A172 (cell line): Measurements from ENCODE around the gene INHBB. TPM values are rescaled to one million over a fixed set of nuclear protein-coding genes. Genes with fewer than 3 reads are reported as not detected.
A peak's percentile ranks its signal among the peaks of the same experiment; 100 is the strongest.

Experiments used
- DNase-seq: peaks from one replicate; pipeline ENCODE4 v3.0.0-alpha.2; 2015; ENCODE audit warnings: low spot score
- total RNA-seq: library from RNA; depleted of rRNA; stranded (reverse); fragments of >200 nt; shearing (Covaris generic); gene quantifications from 2 replicates; pipeline ENCODE4 v1.2.3, GENCODE V29; 2014

Gene INHBB
- total RNA-seq, 1 experiment from 2014 or later = 0.16 TPM

DNA sequence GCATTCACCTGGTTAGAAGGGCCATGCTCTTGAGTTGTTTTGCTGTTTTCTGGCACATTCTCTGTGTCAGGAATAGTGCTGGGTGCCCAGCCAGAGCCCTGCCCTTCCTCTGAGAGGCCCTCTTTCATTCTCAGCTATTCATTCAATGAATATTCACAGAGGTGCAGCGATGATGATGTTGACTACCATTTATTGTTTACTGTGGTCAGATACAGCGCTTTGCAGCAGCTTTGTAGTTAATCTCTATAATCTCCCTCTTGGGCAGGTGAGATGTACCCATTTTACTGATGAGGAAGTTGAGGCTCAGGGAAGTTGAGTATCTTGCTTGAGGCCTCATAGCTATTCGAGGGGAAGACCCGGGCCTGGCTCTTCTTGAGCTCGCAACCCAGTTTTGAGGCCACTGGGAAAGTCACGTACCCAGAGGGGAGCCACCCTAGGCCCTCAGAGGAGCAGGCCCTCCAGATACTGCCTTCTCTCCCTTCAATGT lies 9.9 kb downstream of the INHBB start:
- no peak for DNase-seq

DNA sequence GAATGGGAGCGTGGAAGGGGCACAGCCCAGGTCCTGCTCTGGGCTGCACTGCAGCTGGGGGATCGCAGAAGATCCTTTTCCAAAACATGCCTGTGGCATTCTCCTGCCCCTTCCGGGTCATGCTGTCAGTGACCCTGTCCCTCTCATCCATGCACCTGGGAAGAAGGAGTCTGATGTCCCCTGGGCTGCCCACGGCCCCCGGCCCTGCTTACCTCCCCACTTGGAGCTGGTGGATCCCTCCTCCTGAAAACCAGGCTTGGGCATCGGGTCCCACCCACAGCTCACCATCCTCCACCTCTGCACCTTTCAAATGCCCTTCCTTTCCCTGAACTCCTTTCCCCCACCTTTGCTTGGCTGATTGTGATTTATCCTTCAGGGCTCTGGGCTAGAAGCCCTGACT lies 11.8 kb downstream of the INHBB start:
- no peak for DNase-seq

DNA sequence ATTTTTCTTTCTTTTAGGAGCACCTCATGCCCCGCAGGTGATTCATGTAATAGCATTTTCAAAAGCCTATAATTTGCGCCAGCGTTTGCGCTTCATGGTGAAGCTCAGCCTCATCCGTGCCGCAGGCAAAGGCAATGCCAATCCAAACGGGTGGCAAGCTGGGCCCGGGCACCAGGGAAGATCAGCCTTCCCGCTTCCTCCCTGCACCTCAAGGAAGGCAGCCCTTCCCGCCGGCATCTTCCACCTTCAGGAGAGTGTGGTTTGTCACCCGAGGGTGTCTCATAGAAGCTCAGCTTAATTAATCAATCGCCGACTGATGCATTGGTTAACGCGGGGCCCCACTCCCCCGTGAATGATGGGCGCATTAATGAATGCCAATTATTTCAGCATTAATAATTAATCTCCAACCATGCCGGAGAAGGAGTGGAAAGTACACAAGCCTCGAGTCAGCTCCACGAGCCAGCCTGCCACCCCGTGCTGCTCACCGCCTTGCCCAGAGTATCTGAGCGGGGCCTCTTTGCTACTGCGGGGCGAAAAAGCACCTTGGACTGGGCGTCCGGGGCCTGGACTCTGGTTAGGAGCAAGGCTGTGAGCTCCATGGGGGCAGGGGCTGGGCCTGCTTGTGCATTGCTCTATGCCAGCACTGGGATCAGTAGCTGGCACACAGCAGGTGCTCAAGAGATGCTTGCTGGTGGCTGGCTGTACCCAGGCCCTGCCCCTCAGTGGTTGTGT lies 13.0 kb downstream of the INHBB start:
- no peak for DNase-seq

DNA sequence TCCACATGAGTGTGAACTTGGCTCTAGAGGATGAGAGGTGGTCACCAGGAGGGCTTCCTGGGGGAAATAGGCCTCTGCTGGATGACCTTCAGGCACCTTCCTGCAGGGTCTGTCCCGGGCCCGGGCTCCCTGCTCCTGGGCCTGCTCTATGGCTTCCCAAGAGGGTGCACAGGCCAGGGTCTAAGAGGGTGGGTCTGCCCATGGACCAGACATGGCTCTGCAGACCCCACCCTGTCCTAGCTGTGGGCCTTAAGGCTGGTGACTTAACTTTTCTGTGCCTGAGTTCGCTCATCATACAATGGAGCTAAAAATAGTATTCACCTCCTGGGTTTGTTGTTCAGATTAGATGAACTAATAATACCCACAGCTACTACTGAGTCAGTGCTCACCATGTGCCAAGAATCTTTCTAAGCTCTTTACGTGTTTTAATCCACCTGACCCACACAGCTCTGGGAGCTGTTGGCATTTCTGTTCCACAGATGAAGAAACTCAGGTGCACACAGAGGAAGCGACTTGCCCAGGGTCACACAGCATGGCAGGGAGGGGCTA lies 14.4 kb downstream of the INHBB start:
- peak; percentile 13 for DNase-seq

DNA sequence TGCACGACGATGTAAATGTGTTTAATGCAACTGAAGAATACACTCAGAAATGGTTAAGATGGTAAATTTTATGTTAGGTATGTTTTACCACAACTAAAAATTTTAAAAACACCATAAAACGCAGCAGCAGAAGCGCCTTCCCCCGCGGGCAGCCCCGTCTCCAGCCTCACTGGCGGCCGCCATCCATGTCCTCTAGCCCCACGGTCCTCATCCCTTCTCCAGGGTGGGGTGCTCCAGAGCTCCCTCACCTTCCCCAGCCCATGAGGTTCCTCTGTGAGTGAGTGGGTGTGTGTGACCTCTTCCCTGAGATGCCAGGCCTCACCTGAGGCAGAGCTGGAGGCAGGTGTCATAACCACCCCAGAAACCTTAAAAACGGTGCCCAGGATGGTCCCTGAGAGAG lies 17.0 kb downstream of the INHBB start:
- DNase-seq = no peak

DNA sequence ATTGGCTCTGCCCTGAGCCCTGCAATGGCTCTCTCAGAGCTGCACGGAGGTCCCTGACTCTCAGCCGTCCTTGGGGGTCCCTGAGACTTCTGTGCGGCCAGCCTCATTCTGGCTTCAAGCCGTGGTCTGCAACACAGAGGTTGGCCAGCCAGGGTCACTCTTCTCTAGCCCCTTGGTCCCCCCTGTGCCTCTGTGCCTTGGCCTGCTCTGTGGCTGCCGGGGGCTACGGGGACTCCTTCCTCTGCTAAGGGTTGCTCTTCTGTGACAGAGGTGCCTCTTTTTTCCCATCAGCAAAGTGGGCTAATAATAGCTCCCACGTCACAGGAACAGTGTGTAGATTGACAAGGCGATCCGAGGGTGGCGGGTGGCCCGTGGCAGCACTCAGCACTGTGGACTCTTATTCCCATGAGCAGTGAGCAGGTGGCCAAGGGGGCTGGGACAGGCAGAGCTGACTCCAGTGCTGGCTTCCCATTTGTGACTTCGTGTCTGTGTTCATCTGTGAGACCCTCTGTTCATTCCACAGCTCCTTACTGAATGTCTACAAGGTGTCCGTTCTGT lies 19.4 kb downstream of the INHBB start:
- DNase-seq = no peak

DNA sequence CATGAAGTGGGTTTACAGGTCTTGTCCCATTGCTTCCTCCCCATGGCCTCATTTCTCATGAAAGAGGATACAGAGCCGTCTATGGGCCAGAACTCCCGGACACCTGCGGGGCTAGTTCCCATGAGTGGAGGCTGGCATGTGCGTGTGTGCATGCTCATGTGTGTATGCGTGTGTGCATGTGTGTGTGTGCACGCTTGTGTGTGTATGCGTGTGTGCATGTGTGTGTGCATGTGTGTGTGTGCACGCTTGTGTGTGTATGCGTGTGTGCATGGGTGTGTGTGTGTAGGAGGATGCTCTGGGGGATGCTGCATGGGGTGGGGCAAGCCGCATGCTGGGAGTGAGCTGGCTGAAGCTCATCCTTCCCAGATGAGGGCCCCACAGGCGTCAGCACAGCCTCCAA lies 20.8 kb downstream of the INHBB start:
- DNase-seq = no peak

DNA sequence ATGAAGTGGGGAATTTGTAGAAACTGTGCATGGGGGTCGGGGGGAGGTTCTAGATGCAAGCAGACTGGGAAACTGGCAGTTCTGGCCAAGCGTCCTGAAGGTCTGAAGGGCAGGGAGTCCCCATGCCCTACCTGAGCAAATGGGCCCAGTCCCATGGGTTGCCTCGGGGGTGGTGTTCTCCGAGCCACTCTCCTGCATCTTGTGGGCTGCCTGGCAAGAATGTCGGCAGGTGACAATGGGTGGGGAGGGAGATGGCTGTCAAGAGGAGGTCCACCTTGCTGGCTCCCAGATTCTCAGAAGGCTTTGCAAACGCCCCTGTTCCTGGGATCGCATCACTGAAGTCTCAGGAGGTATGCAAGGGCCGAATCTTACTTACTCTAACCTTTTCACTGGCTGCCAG lies 21.3 kb downstream of the INHBB start:
- no peak for DNase-seq

DNA sequence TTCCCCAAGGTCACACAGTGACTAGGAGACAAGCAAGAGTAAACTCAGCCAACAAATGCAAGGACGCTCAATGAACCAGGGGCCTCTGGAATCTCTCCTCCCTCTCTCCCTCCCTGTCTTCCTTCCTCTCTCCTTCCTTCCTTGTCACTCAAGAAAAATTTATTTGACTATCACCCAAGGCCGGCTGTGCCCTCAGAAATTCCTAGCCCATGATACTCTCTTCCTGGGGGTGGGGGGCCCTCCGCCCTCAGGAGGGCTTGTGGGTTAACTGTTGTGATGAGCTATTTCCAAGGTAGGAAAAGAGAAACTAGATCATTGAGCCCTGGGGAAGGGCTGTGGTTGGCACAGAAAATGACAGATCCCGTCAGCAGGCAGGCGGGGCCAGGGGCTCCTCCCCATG lies 21.7 kb downstream of the INHBB start:
- peak; percentile 71 for DNase-seq

DNA sequence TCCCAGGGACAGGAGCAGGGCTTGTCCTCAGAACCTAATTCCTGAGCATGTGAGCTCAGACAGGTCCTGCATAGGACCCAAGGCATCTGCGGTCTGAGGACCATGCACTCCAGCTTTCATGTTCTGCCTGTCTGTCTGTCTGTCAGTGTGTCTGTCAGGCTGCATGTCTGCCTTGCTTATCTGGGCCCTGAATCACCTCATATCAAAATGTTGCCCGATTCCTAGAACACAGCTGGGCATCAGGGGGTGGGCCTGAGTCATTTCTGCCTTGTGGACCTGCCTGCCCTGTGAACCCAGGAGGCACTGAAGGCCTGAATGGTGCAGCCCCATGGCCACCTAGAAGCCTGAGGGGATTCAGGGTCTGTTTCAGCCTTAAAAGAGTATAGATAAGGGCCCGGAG lies 22.1 kb downstream of the INHBB start:
- DNase-seq = peak; percentile 24

DNA sequence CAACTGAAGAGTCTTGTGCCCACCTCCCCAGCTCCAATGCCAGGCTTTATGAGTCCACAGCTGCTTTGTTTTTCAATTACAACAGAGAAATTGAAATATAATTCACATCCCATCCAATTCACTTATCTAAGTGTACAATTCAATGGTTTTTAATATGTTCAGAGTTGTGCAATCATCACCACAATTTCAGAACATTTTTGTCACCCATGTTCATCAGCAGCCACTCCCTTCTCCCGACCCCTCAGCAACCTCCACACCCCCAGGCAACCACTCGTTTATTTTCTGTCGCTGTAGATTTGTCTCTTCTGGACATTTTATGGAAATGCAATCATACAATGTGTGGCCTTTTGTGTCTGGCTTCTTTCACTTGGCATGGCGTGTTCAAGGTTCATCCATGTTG lies 23.3 kb downstream of the INHBB start:
- no peak for DNase-seq

DNA sequence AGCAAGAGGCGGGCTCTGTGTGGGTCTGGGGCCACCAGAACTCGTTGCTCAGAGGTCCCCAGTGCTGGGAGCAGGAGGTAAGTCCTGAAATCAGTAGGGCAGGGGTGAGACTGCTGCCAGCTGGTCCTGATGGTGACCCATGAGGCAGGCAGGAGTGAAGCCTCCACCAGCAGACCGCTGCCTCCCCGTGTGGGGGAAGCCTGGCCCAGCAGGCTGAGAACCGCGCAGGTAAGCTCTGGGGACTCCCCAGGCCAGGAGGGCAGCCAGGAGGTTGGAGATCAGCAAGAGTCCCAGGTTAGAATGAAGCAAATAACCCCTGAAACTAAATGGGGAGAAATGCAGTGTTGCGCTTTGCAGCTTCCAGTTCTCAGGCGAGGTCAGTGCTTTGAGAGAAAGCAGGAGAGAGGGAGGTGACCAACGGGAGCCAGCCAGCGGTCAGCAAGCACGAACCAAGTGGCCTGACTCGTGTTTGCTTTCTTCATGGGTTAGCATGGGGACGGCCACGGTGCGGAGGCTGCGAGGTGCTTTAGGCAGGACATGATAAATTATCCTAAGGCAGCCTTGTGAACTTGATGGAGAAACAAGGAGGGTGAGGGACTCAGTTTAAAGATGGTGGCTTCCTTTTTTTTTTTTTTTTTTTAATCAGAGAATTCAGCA lies 26.2 kb downstream of the INHBB start:
- no peak for DNase-seq

DNA sequence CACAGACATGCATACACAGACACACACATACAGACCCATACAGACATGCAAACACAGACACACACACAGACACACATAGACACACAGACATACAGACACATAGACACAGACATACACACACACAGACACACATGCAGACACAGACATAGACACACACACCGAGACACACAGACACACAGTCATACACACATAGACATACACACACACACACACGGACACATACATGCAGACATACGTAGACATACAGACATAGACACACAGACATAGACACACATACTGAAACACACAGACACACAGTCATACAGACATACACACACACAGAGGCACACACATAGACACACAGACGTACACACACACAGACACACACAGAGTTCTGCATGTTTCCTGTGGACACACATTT lies 26.9 kb downstream of the INHBB start:
- no peak for DNase-seq

DNA sequence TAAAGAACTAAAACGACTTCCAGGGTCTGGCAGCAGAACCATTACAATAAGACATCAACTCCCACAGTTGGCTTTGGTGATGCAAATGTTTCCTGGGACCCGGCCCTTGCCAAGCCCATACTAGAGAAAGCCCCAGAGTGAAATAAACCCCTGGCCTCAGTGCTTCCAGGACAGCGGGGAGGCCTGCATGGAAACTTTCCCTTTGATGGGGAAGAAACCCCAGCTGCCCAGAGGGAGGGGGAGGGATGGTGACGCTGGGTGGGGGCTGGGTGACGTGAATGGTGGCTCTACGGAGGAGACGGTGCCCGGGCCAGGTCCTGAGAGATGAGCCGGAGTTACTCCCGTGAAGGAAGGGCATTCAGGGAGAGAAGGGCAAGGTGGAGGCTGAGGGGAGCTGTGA lies 27.5 kb downstream of the INHBB start:
- no peak for DNase-seq

DNA sequence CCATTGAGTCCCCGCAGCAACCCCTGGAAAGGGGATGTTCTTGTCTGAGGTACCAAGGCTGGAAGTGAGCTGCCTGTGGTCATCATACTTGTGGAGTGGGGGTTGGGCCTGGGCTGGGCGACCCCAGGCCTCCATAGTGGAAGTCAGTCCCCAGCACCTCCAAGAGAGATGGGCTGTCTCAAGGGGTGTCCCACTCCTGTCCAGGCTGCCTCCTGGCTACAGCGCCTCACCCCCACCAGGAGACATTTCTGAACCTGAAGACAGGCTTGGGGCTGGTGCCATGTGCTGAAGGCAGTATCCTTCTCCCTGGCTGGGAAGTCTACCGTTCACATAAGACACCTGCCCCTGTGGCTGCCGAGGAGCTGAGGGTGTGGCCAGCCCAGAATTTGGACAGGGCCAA lies 28.9 kb downstream of the INHBB start:
- DNase-seq = no peak

DNA sequence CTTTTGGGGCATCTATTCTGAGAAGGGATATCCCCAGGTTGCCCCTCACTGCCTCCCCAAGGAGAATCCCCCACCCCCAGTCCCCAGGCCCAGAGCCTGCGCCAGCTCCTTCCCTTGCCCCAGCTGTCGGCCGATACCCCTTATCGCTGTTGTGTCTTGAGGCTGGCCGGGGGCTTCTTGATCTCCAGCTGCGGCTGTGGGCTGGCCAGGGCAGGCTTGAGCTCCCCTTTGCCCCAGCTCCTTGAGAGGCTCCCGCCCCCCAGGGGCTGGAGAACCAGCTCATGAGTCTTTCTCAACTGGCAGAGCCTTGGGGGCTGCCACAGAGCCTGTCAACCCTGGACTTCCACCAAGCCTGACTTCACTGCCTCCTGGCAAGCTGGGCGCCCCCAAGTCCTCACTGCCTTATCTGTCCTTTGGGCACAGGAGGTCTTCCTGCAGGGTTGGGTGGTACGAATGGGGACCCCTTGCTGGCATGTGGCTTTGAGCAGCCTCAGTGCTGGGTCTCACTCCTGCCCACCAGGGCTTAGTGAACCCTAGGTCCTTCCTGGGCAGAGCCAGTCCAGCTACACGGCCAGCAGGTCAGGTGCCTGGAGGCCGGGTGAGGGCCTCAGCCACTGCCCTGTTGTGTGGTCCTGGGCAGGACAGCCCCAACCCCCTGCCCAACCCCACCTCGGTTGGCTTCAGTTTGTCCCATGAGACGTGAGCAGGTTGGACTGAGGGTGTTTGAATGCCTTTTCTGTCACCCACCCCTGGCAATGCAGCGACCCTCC lies 29.5 kb downstream of the INHBB start:
- no peak for DNase-seq

DNA sequence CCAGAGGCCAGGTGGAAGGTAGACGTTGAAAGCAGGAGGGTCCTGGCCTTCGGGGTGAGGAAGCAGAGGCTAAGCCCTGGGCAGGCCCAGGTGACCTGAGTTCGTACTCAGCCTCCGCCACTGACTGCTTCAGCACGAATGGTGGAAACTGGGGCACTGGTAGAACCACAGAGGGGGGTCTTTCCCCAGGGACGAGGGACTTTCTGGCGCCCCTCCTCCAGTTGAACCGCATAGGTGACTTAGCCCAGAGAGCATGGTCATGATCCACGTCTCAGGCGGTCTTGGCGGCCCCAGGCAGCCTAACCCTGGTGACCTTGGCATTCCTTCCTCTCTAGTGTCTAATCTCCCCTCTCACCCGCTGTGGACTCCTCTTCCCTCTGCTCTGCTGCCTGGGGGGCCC lies 30.2 kb downstream of the INHBB start:
- no peak for DNase-seq

DNA sequence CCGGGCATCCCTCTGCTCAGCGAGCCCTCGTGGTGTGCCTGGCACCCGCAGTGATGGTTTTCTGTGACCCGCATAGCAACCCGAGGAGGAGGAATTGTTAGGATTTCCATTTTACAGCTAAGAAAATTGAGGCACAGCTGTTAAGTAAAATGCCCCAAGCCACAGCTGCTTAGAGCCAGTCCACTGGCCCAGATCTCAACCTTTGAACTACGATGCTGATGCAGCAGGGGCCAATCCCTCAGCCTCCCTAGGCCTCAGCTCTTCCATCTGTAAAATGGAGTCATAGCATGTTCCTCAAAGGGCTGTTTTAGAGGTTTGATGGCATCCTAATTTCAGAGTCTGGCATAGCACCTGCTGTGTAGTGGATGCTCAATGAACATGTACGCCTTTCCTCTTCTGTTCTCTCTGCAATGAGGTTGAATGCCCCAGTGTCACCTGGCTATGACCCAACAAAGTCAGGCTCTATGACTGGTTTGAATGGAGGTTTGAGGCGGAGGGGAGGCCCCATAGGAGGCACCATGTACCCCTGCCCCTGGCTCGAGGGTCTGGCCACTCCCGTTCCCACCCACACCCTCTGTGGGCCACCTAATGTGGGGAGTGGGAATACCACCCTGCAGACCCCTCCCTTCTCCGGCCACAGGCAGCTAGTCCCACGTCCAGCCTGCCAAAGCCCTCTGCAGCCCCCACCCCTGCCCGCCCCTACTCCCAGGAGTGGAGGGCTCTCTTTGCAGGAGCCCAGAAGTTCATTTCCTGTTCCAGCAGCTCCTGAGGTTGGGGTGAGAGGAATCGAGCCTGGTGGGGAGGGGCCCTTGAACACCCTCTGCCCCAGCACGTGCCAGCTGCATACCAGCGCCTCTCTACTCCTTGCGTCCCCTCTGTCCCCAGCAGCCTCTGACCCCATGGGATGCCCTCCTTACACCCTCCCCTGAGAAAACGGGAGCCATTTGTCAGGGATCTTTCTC lies 31.0 kb downstream of the INHBB start:
- no peak for DNase-seq

DNA sequence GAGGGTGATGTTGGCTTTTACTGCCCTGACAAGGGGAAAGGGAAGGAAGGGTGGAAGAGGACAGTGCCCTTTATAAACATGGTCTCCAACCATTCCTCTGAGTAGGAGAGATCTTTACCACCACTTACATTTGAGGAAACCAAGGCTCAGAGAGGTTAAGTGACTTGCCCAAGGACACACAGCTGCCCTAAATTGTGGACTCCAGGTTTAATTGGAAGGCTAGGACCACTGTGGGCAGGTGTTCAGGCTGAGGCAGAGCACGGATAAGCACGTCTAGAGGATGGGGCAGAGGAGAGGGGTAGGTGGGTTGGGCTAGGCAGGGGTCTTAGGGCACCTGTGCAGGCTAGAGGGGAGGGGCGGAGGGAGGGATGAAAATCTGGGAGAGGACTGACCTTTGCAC lies 32.7 kb downstream of the INHBB start:
- no peak for DNase-seq

DNA sequence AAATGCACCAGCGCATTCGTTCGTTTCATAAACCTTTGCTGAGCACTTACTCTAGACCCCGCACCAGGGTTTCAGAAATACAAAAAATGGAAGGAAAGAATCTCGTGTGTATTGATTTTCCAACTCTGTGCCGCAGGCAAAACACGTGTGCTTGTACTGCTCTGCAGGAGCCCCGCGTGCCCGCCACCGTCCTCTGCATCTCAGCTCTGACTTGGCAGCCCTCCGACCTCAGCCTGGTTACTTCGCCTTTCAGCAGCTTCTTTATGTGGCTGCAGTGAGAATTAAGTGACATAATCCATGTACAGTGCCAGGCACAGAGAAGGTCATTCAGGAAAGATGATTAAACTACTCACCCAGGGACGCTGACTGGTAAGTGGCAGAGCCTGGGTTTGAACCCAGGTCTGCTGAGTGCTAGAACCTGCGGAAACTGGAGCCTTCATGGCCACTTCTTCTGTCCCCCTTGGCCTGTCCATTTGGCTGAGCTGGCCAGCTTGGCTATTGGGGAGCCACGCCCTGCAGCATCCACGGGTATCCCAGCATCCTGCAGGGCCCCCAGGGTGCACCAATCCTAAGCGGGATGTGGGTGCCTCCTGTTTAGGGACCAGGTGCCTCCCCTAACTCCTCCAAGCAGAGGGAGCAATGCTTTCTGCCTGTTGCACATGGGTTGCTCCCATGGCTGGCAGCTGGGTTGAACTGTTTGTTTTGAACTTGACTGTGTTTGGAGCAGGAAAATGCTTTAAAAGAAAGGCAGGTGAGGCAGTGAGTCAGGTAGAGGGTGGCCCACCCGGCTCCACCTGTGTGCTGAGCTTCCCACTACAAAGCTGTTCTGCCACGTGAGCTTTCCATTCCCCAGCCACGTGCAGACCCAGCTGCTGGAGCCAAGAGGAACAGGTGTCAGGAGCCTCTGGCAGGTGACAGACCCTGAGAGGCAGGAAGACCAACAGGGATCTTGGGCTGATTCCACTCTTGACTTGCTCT lies 34.3 kb downstream of the INHBB start:
- no peak for DNase-seq
